AG04449 (cell line): ENCODE results near the gene PRDM11.
"Not testable (repeated sequence)": the region's sequence is repeated elsewhere in the genome, so short reads cannot be mapped to it uniquely, and the experiment has no call there.

Source experiments
- CTCF ChIA-PET: fragments of 350-600 bp; formaldehyde crosslinking; extraction: SDS; loops from one replicate; lab custom pipeline; 2021; ENCODE audit warnings: antibody characterized with exemption; lab: Yijun Ruan, JAX
- POLR2A ChIA-PET: fragments of 400-600, 350-600 bp; formaldehyde crosslinking; extraction: SDS; loops from one replicate; lab custom pipeline; 2020; ENCODE audit warnings: antibody characterized with exemption, inconsistent platforms; lab: Yijun Ruan, JAX
- DNase-seq: peaks from one replicate; pipeline ENCODE4 v3.0.0-alpha.2; 2010; ENCODE audit warnings: low read depth, low spot score
- H3K4me3 ChIP-seq: 2 replicates; pipeline ENCODE4 v1.5.1; 2011; ENCODE audit warnings: low read depth, mild to moderate bottlenecking, control low read depth, low read length
- TF ChIP-seq, protein P1 (sequence below): IDR thresholded peaks from one replicate; pipeline ENCODE4 v1.5.1; 2011; ENCODE audit warnings: mild to moderate bottlenecking, moderate library complexity, low read length, control low read depth, inconsistent platforms; ENCODE audit not compliant: insufficient read depth; ENCODE audit errors: missing control alignments

The PRDM11 gene

DNA sequence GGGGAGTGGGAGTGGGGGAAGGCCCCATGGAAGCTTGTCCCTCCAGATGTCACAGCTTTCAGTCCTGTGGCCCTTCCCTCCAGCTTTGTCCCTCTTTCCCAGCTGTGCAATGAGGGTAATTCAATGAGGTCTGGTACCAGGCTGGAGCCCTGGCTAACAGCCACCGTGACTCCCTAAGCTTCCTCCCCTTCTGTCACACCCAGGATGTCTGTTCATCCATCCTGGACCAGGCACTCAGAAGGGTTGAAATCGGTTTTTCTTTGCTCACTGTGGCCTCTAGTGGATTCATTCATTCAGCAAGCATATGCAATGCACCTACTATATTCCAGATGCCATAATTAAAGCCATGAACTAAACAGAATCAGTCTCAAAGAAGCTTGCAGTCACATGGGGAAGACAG, 101.0 kb downstream of the PRDM11 start:
- TF ChIP-seq, protein P1, sequence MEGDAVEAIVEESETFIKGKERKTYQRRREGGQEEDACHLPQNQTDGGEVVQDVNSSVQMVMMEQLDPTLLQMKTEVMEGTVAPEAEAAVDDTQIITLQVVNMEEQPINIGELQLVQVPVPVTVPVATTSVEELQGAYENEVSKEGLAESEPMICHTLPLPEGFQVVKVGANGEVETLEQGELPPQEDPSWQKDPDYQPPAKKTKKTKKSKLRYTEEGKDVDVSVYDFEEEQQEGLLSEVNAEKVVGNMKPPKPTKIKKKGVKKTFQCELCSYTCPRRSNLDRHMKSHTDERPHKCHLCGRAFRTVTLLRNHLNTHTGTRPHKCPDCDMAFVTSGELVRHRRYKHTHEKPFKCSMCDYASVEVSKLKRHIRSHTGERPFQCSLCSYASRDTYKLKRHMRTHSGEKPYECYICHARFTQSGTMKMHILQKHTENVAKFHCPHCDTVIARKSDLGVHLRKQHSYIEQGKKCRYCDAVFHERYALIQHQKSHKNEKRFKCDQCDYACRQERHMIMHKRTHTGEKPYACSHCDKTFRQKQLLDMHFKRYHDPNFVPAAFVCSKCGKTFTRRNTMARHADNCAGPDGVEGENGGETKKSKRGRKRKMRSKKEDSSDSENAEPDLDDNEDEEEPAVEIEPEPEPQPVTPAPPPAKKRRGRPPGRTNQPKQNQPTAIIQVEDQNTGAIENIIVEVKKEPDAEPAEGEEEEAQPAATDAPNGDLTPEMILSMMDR = no peak
- H3K4me3 ChIP-seq = no peak overlapping the region
- CTCF ChIA-PET = interaction anchor here (0.7 to 2.3 kb wide), 5 partner anchors 9 to 137 kb away, joined by 3 to 7 read pairs (median 4); no protein-coding TSS in a partner anchor
- DNase-seq = no peak
- POLR2A ChIA-PET = no interaction called here

- CTCF ChIA-PET = no interaction called here
- POLR2A ChIA-PET = no interaction called here
- DNase-seq = no peak
- TF ChIP-seq, protein P1 = no peak
- H3K4me3 ChIP-seq = no peak overlapping the region
These were observed 102.1 kb downstream of the PRDM11 start for GRCh38 chr11:45248501-45249011.

DNA sequence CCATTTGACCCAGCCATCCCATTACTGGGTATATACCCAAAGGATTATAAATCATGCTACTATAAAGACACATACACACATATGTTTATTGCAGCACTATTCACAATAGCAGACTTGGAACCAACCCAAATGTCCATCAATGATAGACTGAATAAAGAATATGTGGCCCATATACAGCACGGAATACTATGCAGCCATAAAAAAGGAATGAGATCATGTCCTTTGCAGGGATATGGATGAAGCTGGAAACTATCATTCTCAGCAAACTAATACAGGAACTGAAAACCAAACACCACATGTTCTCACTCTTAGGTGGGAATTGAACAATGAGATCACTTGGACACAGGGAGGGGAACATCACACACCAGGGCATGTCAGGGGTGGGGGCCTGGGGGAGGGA, 102.9 kb downstream of the PRDM11 start:
- POLR2A ChIA-PET, DNase-seq, H3K4me3 ChIP-seq: not testable (repeated sequence)
- CTCF ChIA-PET = interaction anchor here (0.9 to 1.7 kb wide), 5 partner anchors 14 to 139 kb away, joined by 3 to 7 read pairs (median 3); no protein-coding TSS in a partner anchor

- TF ChIP-seq, protein P1 = no peak
- no peak overlapping the region for H3K4me3 ChIP-seq
- ChIA-PET POLR2A (no interaction called here), CTCF (interaction anchor here (0.9 to 1.7 kb wide), 7 partner anchors 8 to 140 kb away, joined by 3 to 7 read pairs (median 3); no protein-coding TSS in a partner anchor)
- DNase-seq = no peak
These were observed 103.7 kb downstream of the PRDM11 start for GRCh38 chr11:45250035-45250718.

DNA sequence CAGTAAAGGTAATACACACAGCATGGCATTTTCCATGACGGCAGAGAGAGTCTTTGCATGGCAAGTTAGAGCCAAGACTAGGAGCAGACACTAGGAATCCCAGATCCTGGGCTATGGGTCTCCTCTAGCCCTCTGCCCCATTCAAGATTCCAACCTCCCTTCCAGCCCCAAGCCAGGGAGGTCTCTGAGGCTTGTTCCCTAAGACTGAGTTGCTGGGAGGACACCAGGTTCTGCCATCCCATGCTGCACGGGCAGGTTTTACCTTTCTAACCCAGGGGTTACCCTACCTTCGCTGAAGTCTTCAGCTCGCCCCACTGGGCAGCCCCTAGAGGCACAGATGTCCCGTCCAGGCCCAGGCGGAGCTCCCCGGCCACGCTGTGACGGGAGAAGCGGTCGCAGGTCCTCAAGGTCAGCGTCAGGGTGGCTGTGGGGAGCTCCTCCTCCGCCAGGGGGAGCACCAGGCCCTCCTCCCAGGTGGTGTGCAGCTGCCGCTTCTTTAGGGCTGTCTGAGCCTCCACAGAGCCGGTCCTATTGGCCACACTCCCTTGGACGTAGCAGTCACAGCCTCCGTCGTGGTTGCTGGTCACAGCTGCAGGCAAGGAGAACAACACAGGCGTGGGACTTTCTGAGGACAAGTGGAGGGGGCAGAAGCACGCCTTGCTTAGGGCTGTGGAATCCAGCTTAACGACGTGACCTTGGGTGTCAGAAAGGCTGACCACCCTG, 105.9 kb downstream of the PRDM11 start:
- no peak overlapping the region for H3K4me3 ChIP-seq
- ChIA-PET CTCF (interaction anchor here (0.6 to 3.1 kb wide), 22 partner anchors 11 to 325 kb away, joined by 3 to 37 read pairs (median 4); no protein-coding TSS in a partner anchor), POLR2A (no interaction called here)
- no peak for DNase-seq
- TF ChIP-seq, protein P1 = peak; percentile 93

DNA sequence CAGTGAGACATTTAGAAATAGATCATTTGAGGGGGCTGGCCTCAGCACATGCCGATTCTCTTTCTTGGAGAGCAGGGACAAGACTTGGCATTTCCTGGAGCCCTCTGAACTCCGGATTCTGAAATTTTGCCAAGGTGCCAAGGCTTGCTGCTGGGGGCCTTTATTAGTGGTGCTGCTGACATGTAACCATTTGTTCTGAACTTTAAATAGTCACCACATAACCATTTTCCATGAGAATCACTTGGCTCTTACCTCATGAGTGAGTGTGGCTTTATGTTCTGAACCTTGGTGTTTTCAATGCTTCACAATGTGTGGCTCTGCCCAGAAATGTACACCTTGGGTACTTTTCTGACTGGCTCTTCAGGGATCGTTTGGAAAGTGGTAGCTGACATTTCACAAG, 106.4 kb downstream of the PRDM11 start:
- TF ChIP-seq, protein P1 = no peak
- POLR2A ChIA-PET = no interaction called here
- no peak for DNase-seq
- H3K4me3 ChIP-seq = no peak overlapping the region
- CTCF ChIA-PET = interaction anchor here (0.9 to 3.1 kb wide), 20 partner anchors 12 to 325 kb away, joined by 3 to 37 read pairs (median 4); no protein-coding TSS in a partner anchor
